ENCODE data around the gene PARD3B.

DNA sequence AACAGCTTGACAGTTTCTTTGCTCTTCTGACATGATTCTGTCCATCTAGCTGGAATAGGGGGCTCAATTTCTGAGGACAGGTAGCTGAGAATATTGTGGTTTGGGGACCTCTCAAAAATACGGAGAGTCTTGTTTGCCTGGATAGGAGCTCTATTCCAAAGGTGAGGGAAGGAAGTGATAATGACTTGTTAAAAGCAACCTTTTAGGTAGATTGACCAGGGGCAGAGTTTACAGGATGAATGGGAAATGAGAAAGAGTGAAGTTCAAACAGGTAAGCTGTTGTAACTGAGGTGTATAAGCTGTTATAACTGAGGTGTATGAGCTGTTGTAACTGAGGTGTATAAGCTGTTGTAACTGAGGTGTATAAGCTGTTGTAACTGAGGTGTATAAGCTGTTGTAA is 25.1 kb downstream of the PARD3B start:
- TF ChIP-seq, protein P1, sequence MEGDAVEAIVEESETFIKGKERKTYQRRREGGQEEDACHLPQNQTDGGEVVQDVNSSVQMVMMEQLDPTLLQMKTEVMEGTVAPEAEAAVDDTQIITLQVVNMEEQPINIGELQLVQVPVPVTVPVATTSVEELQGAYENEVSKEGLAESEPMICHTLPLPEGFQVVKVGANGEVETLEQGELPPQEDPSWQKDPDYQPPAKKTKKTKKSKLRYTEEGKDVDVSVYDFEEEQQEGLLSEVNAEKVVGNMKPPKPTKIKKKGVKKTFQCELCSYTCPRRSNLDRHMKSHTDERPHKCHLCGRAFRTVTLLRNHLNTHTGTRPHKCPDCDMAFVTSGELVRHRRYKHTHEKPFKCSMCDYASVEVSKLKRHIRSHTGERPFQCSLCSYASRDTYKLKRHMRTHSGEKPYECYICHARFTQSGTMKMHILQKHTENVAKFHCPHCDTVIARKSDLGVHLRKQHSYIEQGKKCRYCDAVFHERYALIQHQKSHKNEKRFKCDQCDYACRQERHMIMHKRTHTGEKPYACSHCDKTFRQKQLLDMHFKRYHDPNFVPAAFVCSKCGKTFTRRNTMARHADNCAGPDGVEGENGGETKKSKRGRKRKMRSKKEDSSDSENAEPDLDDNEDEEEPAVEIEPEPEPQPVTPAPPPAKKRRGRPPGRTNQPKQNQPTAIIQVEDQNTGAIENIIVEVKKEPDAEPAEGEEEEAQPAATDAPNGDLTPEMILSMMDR (IDR thresholded peaks at IDR 0.05; ENCODE audit: insufficient read depth, low read length, poor library complexity, severe bottlenecking), result no peak
- no peak for TF ChIP-seq EZH2phosphoT487 (conservative IDR thresholded peaks at IDR 0.05; ENCODE audit: low read length)

Data from SU-DHL-6 (cell line).